22Rv1 (cell line): ENCODE measurements around the gene CLCN2.

Experiments
- H3K27ac ChIP-seq: fragments of 450-650 bp; 2 replicates; pipeline ENCODE4 v1.5.1; 2017
- ZFX ChIP-seq: fragments of 450-650 bp; IDR thresholded peaks from 2 replicates; pipeline ENCODE4 v1.6.1; 2017; ENCODE audit warnings: antibody characterized with exemption, borderline replicate concordance
- TF ChIP-seq, protein P1 (sequence below): fragments of 450-650 bp; IDR thresholded peaks from 2 replicates; pipeline ENCODE4 v1.5.1; 2017; ENCODE audit warnings: mild to moderate bottlenecking

Gene CLCN2

GRCh38 chr3:184384856-184385422 lies 23.5 kb upstream of the CLCN2 start:
- H3K27ac ChIP-seq: no peak overlapping the region
- TF ChIP-seq, protein P1, sequence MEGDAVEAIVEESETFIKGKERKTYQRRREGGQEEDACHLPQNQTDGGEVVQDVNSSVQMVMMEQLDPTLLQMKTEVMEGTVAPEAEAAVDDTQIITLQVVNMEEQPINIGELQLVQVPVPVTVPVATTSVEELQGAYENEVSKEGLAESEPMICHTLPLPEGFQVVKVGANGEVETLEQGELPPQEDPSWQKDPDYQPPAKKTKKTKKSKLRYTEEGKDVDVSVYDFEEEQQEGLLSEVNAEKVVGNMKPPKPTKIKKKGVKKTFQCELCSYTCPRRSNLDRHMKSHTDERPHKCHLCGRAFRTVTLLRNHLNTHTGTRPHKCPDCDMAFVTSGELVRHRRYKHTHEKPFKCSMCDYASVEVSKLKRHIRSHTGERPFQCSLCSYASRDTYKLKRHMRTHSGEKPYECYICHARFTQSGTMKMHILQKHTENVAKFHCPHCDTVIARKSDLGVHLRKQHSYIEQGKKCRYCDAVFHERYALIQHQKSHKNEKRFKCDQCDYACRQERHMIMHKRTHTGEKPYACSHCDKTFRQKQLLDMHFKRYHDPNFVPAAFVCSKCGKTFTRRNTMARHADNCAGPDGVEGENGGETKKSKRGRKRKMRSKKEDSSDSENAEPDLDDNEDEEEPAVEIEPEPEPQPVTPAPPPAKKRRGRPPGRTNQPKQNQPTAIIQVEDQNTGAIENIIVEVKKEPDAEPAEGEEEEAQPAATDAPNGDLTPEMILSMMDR: no peak
- no peak for TF ChIP-seq ZFX

DNA sequence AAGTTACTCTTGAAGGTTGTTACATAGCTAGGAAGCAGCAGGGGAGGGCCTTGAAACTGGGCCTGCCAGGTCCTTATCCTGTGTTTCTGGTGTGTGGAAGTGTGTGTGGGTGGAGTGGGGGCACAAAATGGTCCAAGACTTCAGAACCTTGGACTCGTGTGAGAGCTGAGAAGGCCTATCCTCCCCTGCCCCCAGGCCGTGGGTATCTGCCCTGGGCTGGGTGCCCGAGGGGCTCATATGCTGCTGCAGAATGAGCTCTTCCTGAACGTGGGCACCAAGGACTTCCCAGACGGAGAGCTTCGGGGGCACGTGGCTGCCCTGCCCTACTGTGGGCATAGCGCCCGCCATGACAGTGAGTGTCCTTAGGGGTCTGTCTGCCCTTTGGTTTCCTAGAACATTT lies 22.9 kb upstream of the CLCN2 start:
- H3K27ac ChIP-seq: no peak overlapping the region
- TF ChIP-seq, protein P1: no peak
- no peak for TF ChIP-seq ZFX

DNA sequence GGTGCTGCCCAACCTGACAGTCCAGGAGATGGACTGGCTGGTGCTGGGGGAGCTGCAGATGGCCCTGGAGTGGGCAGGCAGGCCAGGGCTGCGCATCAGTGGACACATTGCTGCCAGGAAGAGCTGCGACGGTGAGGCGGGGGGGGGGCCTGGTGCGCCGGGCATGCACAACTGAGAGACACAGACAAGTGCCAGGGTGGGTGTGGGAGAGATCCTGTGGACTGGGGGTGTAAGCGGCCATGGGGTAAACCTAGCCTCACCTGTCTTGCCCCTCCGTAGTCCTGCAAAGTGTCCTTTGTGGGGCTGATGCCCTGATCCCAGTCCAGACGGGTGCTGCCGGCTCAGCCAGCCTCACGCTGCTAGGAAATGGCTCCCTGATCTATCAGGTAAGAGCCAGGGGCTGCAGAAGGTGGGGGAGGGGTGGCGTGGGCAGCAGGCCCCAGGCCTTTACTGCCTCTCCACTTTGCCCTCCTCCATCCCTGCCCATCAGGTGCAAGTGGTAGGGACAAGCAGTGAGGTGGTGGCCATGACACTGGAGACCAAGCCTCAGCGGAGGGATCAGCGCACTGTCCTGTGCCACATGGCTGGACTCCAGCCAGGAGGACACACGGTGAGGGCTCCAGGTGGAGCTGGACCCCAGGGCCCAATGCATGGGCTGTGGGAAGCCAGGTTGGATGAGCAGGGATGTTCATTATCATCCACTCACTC lies 21.8 kb upstream of the CLCN2 start:
- TF ChIP-seq, protein P1: no peak
- TF ChIP-seq ZFX: no peak
- no peak overlapping the region for H3K27ac ChIP-seq

GRCh38 chr3:184382326-184383032 lies 21.1 kb upstream of the CLCN2 start:
- no peak for TF ChIP-seq ZFX
- TF ChIP-seq, protein P1: no peak
- no peak overlapping the region for H3K27ac ChIP-seq

DNA sequence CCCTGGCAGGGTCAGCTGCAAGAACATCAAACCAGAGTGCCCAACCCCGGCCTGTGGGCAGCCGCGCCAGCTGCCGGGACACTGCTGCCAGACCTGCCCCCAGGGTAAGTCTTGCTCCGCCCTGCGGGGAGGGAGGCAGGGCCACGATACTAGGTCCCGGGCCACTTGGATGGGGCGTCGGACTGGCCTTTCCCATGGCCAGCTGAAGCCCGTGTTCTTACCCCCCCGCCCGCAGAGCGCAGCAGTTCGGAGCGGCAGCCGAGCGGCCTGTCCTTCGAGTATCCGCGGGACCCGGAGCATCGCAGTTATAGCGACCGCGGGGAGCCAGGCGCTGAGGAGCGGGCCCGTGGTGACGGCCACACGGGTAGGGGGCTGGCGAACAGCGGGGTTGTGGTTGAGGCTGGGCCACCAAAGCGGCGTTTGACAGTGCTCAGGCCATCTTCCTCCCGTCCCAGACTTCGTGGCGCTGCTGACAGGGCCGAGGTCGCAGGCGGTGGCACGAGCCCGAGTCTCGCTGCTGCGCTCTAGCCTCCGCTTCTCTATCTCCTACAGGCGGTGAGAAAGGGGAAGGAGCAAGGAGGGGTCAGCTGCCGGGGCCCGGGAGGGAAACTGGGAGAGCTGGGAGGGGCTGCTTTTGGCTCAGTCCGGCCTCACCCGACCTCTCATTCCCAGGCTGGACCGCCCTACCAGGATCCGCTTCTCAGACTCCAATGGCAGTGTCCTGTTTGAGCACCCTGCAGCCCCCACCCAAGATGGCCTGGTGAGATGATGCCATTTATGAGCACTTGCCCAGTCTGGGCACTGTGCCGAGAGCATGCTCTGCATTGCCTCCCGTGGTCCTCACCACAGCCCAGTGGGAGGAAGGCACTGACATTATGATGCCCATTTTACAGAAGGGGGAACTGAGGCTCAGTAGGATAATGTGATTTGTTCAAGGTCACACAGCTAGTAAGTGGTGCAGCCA lies 20.1 kb upstream of the CLCN2 start:
- no peak overlapping the region for H3K27ac ChIP-seq
- TF ChIP-seq ZFX: no peak
- TF ChIP-seq, protein P1: no peak

- H3K27ac ChIP-seq: no peak overlapping the region
- TF ChIP-seq, protein P1: no peak
- TF ChIP-seq ZFX: no peak
Observed at GRCh38 chr3:184380627-184381260, 19.3 kb upstream of the CLCN2 start.
